ENCODE data around the gene LTBP2. TPM values are rescaled to one million over a fixed set of nuclear protein-coding genes. Genes with fewer than 3 reads are reported as not detected.
"Not testable (repeated sequence)": the region's sequence is repeated elsewhere in the genome, so short reads cannot be mapped to it uniquely, and the experiment has no call there.

Gene LTBP2
- total and polyA plus RNA-seq, 2 experiments from 2014 or later, result 73.5 to 456 TPM

GRCh38 chr14:74459976-74460375 is 152.1 kb downstream of the LTBP2 start:
- Histone ChIP-seq H3K79me2 (ENCODE audit: insufficient read depth) (no peaks in the 10 kb centered on the region), H2AFZ (0 out of 2 replicates have a peak overlapping the region, but pooled peaks have one; percentile 10), H3K9me3 (ENCODE audit: low read depth) (no peaks in the 10 kb centered on the region), H3K4me2 (ENCODE audit: unreplicated experiment) (no peak overlapping the region), H3K4me1 (ENCODE audit: insufficient read depth) (peaks cover 4% of the 10 kb centered on the region; the same call in 1 of the 2 replicates), H3K27me3 (replicated peaks; ENCODE audit: insufficient read depth) (peaks cover 12% of the 10 kb centered on the region; the same call in 1 of the 2 replicates), H3K4me3 (no peak overlapping the region), H3K9me2 (ENCODE audit: insufficient read depth) (no peaks in the 10 kb centered on the region), H3K36me3 (ENCODE audit: low read depth) (no peaks in the 10 kb centered on the region), H3K27ac (no peak overlapping the region), H3K9ac (no peak overlapping the region), H3F3A (ENCODE audit: insufficient read depth) (no peaks in the 10 kb centered on the region), H4K20me1 (ENCODE audit: insufficient read depth) (no peaks in the 10 kb centered on the region)
- no peak for DNase-seq
- TF ChIP-seq EZH2 (IDR thresholded peaks at IDR 0.05; ENCODE audit: insufficient read depth, poor library complexity, severe bottlenecking) (no peak), EZH2phosphoT487 (IDR thresholded peaks at IDR 0.05; ENCODE audit: insufficient read depth, low read depth) (no peak)
- in situ Hi-C loops (cut with MboI), result loop anchor here (25.0 kb wide), 1 partner anchor 348 kb away; no protein-coding TSS in a partner anchor
- 44 to 49% methylated on average over 6 of the region's 6 CpGs for WGBS, 2 experiments (ENCODE audit: low coverage in 1 of 2, low lambda C conversion rate in 2 of 2, missing lambda C conversion rate in 2 of 2)

GRCh38 chr14:74459289-74459946 is 152.6 kb downstream of the LTBP2 start:
- WGBS, 2 experiments (ENCODE audit: low coverage in 1 of 2, low lambda C conversion rate in 2 of 2, missing lambda C conversion rate in 2 of 2), result 19 to 26% methylated on average over 10 of the region's 10 CpGs
- Histone ChIP-seq H2AFZ (0 out of 2 replicates have a peak overlapping the region, but pooled peaks have one; percentile 10), H4K20me1 (ENCODE audit: insufficient read depth) (no peaks in the 10 kb centered on the region), H3K9ac (no peak overlapping the region), H3K9me3 (ENCODE audit: low read depth) (no peaks in the 10 kb centered on the region), H3K27ac (no peak overlapping the region), H3K9me2 (ENCODE audit: insufficient read depth) (no peaks in the 10 kb centered on the region), H3K36me3 (ENCODE audit: low read depth) (no peaks in the 10 kb centered on the region), H3K79me2 (ENCODE audit: insufficient read depth) (no peaks in the 10 kb centered on the region), H3K4me3 (no peak overlapping the region), H3F3A (ENCODE audit: insufficient read depth) (no peaks in the 10 kb centered on the region), H3K27me3 (replicated peaks; ENCODE audit: insufficient read depth) (peaks cover 12% of the 10 kb centered on the region; the same call in 1 of the 2 replicates), H3K4me2 (ENCODE audit: unreplicated experiment) (no peak overlapping the region), H3K4me1 (ENCODE audit: insufficient read depth) (peaks cover 4% of the 10 kb centered on the region; the same call in 1 of the 2 replicates)
- no peak for TF ChIP-seq EZH2 (IDR thresholded peaks at IDR 0.05; ENCODE audit: insufficient read depth, poor library complexity, severe bottlenecking)
- TF ChIP-seq EZH2phosphoT487 (IDR thresholded peaks at IDR 0.05; ENCODE audit: insufficient read depth, low read depth), result no peak
- peak; percentile 93 for DNase-seq
- in situ Hi-C loops (cut with MboI), result loop anchor here (25.0 kb wide), 1 partner anchor 347 kb away; no protein-coding TSS in a partner anchor

- no peaks in the 10 kb centered on the region for H4K20me1 ChIP-seq (ENCODE audit: insufficient read depth)
- H3K4me3 ChIP-seq, result no peak overlapping the region
- H3K9me2 ChIP-seq (ENCODE audit: insufficient read depth), result no peaks in the 10 kb centered on the region
- no peak for DNase-seq
- H2AFZ ChIP-seq, result no peak overlapping the region
- TF ChIP-seq EZH2phosphoT487 (IDR thresholded peaks at IDR 0.05; ENCODE audit: insufficient read depth, low read depth), result no peak
- no peak for TF ChIP-seq EZH2 (IDR thresholded peaks at IDR 0.05; ENCODE audit: insufficient read depth, poor library complexity, severe bottlenecking)
- no peak overlapping the region for H3K4me2 ChIP-seq (ENCODE audit: unreplicated experiment)
- in situ Hi-C loops (cut with MboI), result loop anchor here (25.0 kb wide), 1 partner anchor 345 kb away; no protein-coding TSS in a partner anchor
- no peak overlapping the region for H3K9ac ChIP-seq
- peaks cover 9% of the 10 kb centered on the region for H3K27me3 ChIP-seq (replicated peaks; ENCODE audit: insufficient read depth)
- no peaks in the 10 kb centered on the region for H3K79me2 ChIP-seq (ENCODE audit: insufficient read depth)
- 69 to 73% methylated on average over 4 of the region's 4 CpGs for WGBS, 2 experiments (ENCODE audit: low coverage in 1 of 2, low lambda C conversion rate in 2 of 2, missing lambda C conversion rate in 2 of 2)
- no peaks in the 10 kb centered on the region for H3K9me3 ChIP-seq (ENCODE audit: low read depth)
- H3K36me3 ChIP-seq (ENCODE audit: low read depth), result no peaks in the 10 kb centered on the region
- H3K27ac ChIP-seq, result no peak overlapping the region
- no peaks in the 10 kb centered on the region for H3F3A ChIP-seq (ENCODE audit: insufficient read depth)
- peaks cover 4% of the 10 kb centered on the region; the same call in 1 of the 2 replicates for H3K4me1 ChIP-seq (ENCODE audit: insufficient read depth)
These were observed 154.5 kb downstream of the LTBP2 start for GRCh38 chr14:74457565-74457895.

- no peaks in the 10 kb centered on the region for H3K36me3 ChIP-seq (ENCODE audit: low read depth)
- H3F3A ChIP-seq (ENCODE audit: insufficient read depth), result no peaks in the 10 kb centered on the region
- TF ChIP-seq EZH2 (IDR thresholded peaks at IDR 0.05; ENCODE audit: insufficient read depth, poor library complexity, severe bottlenecking) (no peak), EZH2phosphoT487 (IDR thresholded peaks at IDR 0.05; ENCODE audit: insufficient read depth, low read depth) (no peak)
- no peak overlapping the region for H3K4me2 ChIP-seq (ENCODE audit: unreplicated experiment)
- in situ Hi-C loops (cut with MboI), result loop anchor here (25.0 kb wide), 1 partner anchor 345 kb away; no protein-coding TSS in a partner anchor
- no peak overlapping the region for H3K27ac ChIP-seq
- no peaks in the 10 kb centered on the region for H3K9me3 ChIP-seq (ENCODE audit: low read depth)
- peaks cover 4% of the 10 kb centered on the region; the same call in 1 of the 2 replicates for H3K4me1 ChIP-seq (ENCODE audit: insufficient read depth)
- peaks cover 12% of the 10 kb centered on the region for H3K27me3 ChIP-seq (replicated peaks; ENCODE audit: insufficient read depth)
- H4K20me1 ChIP-seq (ENCODE audit: insufficient read depth), result no peaks in the 10 kb centered on the region
- no peak overlapping the region for H2AFZ ChIP-seq
- no peak for DNase-seq
- 74 to 81% methylated on average over 17 of the region's 17 CpGs for WGBS, 2 experiments (ENCODE audit: low coverage in 1 of 2, low lambda C conversion rate in 2 of 2, missing lambda C conversion rate in 2 of 2)
- H3K9ac ChIP-seq, result no peak overlapping the region
- H3K4me3 ChIP-seq, result no peak overlapping the region
- no peaks in the 10 kb centered on the region for H3K79me2 ChIP-seq (ENCODE audit: insufficient read depth)
- no peaks in the 10 kb centered on the region for H3K9me2 ChIP-seq (ENCODE audit: insufficient read depth)
These were observed 155.1 kb downstream of the LTBP2 start for GRCh38 chr14:74456684-74457564.

GRCh38 chr14:74454397-74454796 is 157.6 kb downstream of the LTBP2 start:
- H3K27ac ChIP-seq; H3K4me3 ChIP-seq; H4K20me1 ChIP-seq (ENCODE audit: insufficient read depth); H2AFZ ChIP-seq; H3K4me1 ChIP-seq (ENCODE audit: insufficient read depth); H3K36me3 ChIP-seq (ENCODE audit: low read depth); H3K79me2 ChIP-seq (ENCODE audit: insufficient read depth); H3K9me2 ChIP-seq (ENCODE audit: insufficient read depth); H3F3A ChIP-seq (ENCODE audit: insufficient read depth); H3K4me2 ChIP-seq (ENCODE audit: unreplicated experiment); H3K9ac ChIP-seq; DNase-seq; H3K9me3 ChIP-seq (ENCODE audit: low read depth): not testable (repeated sequence)
- in situ Hi-C loops (cut with MboI), result loop anchor here (25.0 kb wide), 1 partner anchor 342 kb away; no protein-coding TSS in a partner anchor
- H3K27me3 ChIP-seq (replicated peaks; ENCODE audit: insufficient read depth), result peaks cover 28% of the 10 kb centered on the region
- 73 to 75% methylated on average over 5 of the region's 5 CpGs for WGBS, 2 experiments (ENCODE audit: low coverage in 1 of 2, low lambda C conversion rate in 2 of 2, missing lambda C conversion rate in 2 of 2)
